Stimulated activated naive B cell treated with anti-CD40 and anti-IgM and Interleukin-4, amounts not matched to agents 10 μg/mL and 1 μg/mL and 100 μg/mL, for 72 hours (primary cell): ENCODE data around the gene BCAR3.
A peak's percentile ranks its signal among the peaks of the same experiment; 100 is the strongest.
"Not testable (repeated sequence)": the region's sequence is repeated elsewhere in the genome, so short reads cannot be mapped to it uniquely, and the experiment has no call there.

Experiments
- ATAC-seq, 2 donors: fragments of 150-1000 bp; cut with Tn5 transposase; replicated peaks; 2 replicates each; pipeline ENCODE4 v1.10.0; 2021; ENCODE audit warnings: moderate library complexity in 1 of 2
- DNase-seq: peaks from one replicate; pipeline ENCODE4 v3.0.0; 2021
- H3K27ac Mint-ChIP-seq: one replicate; pipeline ENCODE4 v1.8.0; 2022; ENCODE audit warnings: mild to moderate bottlenecking, mixed read lengths
- H3K27me3 Mint-ChIP-seq, 2 donors: one replicate each; pipeline ENCODE4 v1.8.0; 2022; ENCODE audit warnings: mixed read lengths in 2 of 2
- H3K36me3 Mint-ChIP-seq, 2 donors: one replicate each; pipeline ENCODE4 v1.8.0; 2022; ENCODE audit warnings: mixed read lengths in 2 of 2, mild to moderate bottlenecking in 1 of 2
- H3K4me1 Mint-ChIP-seq, 2 donors: one replicate each; pipeline ENCODE4 v1.8.0; 2022; ENCODE audit warnings: mixed read lengths in 2 of 2, mild to moderate bottlenecking in 1 of 2
- H3K4me3 Mint-ChIP-seq, 2 donors: one replicate each; pipeline ENCODE4 v1.8.0; 2022; ENCODE audit warnings: mild to moderate bottlenecking in 2 of 2, mixed read lengths in 2 of 2, moderate library complexity in 1 of 2
- H3K9me3 Mint-ChIP-seq, 2 donors: one replicate each; pipeline ENCODE4 v1.8.0; 2022; ENCODE audit warnings: mixed read lengths in 2 of 2, mild to moderate bottlenecking in 1 of 2

Gene BCAR3

DNA sequence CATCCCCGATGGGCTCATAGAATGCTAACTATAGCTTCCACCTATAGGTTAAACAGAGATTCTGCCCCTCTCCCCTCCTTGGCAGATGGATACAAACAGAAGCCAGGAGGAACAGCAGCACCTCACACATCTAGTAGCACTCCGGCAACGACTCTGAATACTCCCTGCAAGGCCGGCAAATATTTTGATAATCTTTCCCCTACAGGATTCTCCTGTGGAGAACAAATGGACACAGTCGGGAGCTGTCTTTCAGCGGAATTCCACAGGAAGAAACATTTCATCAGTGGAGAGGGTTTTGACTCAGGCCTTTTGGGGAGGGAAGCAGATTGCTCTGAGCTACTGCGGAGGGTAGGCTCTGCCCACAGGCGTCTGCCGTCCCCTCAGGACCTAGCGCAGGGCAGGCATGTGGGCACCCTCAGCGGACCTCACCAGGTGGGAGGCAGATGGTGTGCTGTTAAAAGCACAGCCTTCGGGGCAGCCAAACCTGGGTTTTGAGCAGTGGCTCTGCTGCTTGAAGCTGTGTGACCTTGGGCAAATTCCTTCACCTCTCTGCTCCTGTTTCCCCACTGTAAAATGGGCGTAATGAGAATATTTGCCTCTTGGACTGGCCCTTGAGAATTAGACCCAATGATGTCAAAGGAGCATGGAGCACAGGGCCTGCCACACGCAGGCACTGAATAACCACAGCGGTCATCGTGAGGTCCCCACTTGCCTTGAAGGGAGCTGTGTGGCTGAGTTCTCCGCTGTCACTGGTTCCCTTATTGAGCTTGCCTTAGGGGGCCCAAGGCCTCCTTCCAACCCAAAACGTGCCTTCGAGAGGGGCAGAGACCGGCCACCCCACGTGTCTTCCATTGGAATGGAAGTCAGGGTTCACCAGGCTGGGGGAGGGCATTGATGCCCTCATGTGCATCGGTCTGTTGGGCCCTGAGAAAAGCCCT lies 19.2 kb upstream of the BCAR3 start:
- no peaks in the 10 kb centered on the region for H3K27me3 Mint-ChIP-seq
- peaks cover 0 to 6% of the 10 kb centered on the region in 2 donors for H3K36me3 Mint-ChIP-seq
- no peak for ATAC-seq
- peaks cover 42 to 65% of the 10 kb centered on the region in 2 donors for H3K4me1 Mint-ChIP-seq
- no peak for DNase-seq
- H3K4me3 Mint-ChIP-seq = no peak overlapping the region
- H3K9me3 Mint-ChIP-seq = no peaks in the 10 kb centered on the region
- peak overlapping the region; percentile 42 for H3K27ac Mint-ChIP-seq

DNA sequence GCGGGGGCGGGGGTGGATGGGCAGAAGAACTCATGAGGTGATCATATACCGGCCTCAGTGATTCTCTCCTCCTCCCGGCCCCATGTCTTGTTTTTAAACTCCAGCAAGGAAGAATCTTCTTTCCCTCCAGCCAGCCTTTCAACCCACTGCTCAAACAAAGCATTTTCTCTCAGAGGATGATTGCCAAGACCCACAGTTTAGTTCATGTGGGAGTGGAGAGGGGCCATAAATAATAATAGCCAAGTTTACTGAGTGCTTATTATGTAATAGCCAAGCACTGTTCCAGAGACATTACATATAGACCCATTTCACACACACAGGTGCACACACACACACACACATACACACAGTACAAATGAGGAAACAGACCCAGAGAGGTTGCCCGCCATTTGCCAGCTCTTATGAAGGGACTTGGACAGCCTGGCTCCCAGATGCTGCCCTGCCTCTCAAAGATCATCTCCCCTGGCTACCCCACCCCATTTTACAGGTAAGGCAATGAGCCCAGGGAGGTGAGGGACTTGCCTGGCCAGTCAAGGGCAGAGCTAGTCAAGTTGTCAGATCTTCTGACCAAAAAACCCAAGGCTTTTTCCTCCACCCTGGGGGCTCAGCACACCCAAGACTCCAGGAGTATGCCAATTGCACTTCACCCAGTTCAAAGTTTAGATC lies 18.0 kb upstream of the BCAR3 start:
- ATAC-seq (no peak), DNase-seq (no peak)
- peaks cover 32 to 53% of the 10 kb centered on the region in 2 donors for H3K4me1 Mint-ChIP-seq
- no peak overlapping the region for H3K27ac Mint-ChIP-seq
- no peaks in the 10 kb centered on the region for H3K9me3 Mint-ChIP-seq
- H3K4me3 Mint-ChIP-seq = no peak overlapping the region
- no peaks in the 10 kb centered on the region for H3K27me3 Mint-ChIP-seq
- peaks cover 0 to 6% of the 10 kb centered on the region in 2 donors for H3K36me3 Mint-ChIP-seq

DNA sequence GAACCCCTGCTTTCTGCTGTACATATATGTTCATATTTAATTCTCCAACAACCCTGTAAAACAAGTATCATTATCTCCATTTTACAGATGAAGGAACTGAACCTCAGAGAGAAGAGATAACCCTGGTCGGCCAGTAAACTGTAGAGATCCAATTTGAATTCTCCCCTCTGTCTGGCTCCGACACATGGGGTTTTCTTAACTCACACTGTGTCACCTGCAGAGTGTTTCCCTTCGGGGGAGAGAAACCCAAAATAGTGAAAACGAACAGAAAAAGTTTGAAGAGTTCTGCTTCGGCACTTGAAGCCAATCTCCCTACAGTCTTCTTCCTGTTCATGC lies 17.4 kb upstream of the BCAR3 start:
- DNase-seq (no peak), ATAC-seq (no peak)
- Mint-ChIP-seq H3K36me3 (peaks cover 0 to 6% of the 10 kb centered on the region in 2 donors), H3K27me3 (no peaks in the 10 kb centered on the region), H3K9me3 (no peaks in the 10 kb centered on the region), H3K4me1 (peaks cover 26 to 47% of the 10 kb centered on the region in 2 donors), H3K27ac (no peak overlapping the region), H3K4me3 (no peak overlapping the region)

DNA sequence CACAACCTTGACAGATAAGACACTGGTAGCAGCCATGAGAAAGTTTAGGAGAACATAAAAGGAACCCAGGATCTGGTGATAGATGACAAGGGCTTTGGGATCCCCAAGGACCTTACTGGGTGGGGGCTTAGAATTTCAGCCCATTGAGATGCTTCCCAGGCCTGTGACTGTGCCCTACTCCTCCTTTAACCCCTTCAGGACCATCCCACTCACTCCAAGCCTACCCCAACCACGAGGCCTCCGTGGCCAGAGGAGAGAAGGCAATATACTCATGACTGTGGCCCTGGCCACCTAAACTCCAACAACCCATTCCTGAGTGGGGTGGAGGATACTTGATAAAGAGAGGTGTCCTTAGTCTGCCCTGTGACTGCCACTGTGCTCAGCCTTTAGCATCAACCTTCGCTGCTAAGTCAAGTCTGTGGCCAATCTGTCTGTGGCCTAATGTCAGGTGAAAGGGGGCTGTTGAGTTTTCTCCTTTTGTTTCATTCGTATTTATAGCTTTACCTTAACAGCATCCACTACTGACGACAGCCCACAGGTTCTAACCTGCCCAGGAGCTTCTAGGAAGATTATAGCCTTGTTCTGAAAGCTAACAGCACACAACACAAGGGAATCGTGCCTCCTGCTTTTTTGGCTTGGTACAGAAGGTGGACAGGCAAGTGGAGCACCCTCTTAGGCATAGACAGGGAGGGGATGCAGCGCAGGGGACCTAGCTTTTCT lies 16.9 kb upstream of the BCAR3 start:
- peaks cover 23 to 42% of the 10 kb centered on the region in 2 donors for H3K4me1 Mint-ChIP-seq
- H3K27me3 Mint-ChIP-seq = no peaks in the 10 kb centered on the region
- peaks cover 0 to 6% of the 10 kb centered on the region in 2 donors for H3K36me3 Mint-ChIP-seq
- no peaks in the 10 kb centered on the region for H3K9me3 Mint-ChIP-seq
- H3K4me3 Mint-ChIP-seq = no peak overlapping the region
- ATAC-seq = no peak
- no peak overlapping the region for H3K27ac Mint-ChIP-seq
- no peak for DNase-seq

DNA sequence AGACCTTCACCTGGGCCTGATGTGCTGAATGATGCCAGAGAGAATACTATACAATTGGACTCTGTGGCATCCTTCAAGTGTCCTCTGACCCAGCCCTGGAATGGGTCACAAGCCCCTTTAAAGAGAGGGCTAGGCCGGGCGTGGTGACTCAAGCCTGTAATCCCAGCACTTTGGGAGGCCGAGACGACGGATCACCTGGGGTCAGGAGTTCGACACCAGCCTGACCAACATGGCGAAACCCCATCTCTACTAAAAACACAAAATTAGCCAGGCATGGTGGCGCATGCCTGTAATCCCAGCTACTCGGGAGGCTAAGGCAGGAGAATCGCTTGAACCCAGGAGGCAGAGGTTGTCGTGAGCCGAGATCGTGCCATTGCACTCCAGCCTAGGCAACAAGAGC lies 15.9 kb upstream of the BCAR3 start:
- H3K27ac Mint-ChIP-seq, H3K9me3 Mint-ChIP-seq, DNase-seq, ATAC-seq, H3K27me3 Mint-ChIP-seq, H3K4me3 Mint-ChIP-seq, H3K36me3 Mint-ChIP-seq: not testable (repeated sequence)
- H3K4me1 Mint-ChIP-seq = peaks cover 26 to 33% of the 10 kb centered on the region in 2 donors

DNA sequence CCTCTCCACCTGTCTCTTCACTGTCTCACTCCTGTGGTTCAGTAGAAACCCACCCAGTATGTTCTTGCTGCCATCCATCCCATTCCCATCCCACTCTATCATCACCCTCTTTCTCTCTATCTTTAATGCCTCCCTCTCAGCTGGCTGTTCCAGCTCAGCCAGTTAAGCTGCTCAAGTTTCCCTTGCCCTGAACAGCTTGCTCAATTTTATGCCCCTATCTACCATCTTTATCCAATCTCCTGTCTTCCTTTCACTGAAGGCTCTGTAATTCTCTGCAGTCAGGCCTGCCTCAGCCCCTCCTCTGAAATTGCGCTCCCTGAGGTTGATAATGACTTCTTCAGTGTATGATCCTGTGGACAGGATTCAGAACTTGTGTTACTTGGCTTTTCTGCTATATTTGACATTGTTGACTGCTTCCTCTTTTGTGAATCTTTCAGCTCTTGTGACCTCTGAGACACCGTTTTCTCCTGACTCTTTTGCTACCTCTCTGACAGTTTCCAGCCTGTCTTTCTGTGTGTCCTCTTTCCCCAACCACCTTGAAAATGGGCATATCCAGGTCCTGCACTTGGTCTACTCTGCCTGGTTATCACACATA lies 13.9 kb upstream of the BCAR3 start:
- no peak overlapping the region for H3K4me3 Mint-ChIP-seq
- H3K27ac Mint-ChIP-seq = no peak overlapping the region
- no peak for DNase-seq
- no peaks in the 10 kb centered on the region for H3K27me3 Mint-ChIP-seq
- H3K9me3 Mint-ChIP-seq = no peaks in the 10 kb centered on the region
- peaks cover 13 to 23% of the 10 kb centered on the region in 2 donors for H3K4me1 Mint-ChIP-seq
- peak; percentile 33 to 43 for ATAC-seq
- H3K36me3 Mint-ChIP-seq = no peaks in the 10 kb centered on the region

DNA sequence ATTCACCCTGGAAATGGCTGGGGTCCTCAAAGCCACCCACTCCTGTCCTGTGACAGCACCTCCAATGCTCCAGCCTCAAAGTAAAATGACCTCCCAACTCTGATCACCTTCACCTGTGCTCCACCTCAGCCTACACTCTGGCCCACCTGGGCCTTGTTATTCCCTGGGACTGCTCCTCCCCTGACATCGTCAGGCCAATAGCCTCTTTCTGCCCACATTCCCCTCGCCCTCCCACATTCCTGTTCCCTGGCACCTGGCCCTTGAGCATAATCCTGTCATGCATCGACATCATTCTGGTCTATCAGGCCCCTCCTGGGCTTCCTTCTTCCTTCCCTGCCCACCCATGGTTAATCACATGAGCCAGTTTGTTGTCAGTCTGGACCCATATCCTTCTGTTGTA lies 13.2 kb upstream of the BCAR3 start:
- Mint-ChIP-seq H3K27me3 (no peaks in the 10 kb centered on the region), H3K36me3 (no peaks in the 10 kb centered on the region), H3K4me1 (peaks cover 7 to 22% of the 10 kb centered on the region in 2 donors), H3K4me3 (no peak overlapping the region), H3K9me3 (no peaks in the 10 kb centered on the region), H3K27ac (no peak overlapping the region)
- ATAC-seq = no peak
- no peak for DNase-seq

DNA sequence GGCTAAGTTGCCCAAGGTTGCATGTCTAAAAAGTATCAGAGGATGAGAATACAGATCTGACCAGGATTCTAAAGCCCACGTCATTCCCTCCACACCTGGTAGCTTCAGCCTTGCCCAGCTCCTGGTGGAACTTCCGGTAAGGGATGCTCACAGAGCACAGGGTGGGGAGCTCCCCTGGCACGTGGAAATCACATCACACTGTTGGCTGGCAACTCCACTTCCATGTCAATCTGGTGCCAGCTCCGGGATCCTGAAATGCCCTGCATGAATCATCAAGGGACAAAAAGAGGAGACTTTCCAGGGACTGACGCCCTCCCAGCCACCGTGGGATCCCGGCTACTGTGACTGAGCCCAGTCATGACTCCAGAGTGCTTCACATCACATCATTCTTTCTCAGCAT lies 12.4 kb upstream of the BCAR3 start:
- Mint-ChIP-seq H3K9me3 (no peaks in the 10 kb centered on the region), H3K27me3 (no peaks in the 10 kb centered on the region), H3K27ac (no peak overlapping the region), H3K4me3 (no peak overlapping the region), H3K4me1 (peaks cover 8 to 24% of the 10 kb centered on the region in 2 donors), H3K36me3 (no peaks in the 10 kb centered on the region)
- no peak for DNase-seq
- ATAC-seq = no peak

DNA sequence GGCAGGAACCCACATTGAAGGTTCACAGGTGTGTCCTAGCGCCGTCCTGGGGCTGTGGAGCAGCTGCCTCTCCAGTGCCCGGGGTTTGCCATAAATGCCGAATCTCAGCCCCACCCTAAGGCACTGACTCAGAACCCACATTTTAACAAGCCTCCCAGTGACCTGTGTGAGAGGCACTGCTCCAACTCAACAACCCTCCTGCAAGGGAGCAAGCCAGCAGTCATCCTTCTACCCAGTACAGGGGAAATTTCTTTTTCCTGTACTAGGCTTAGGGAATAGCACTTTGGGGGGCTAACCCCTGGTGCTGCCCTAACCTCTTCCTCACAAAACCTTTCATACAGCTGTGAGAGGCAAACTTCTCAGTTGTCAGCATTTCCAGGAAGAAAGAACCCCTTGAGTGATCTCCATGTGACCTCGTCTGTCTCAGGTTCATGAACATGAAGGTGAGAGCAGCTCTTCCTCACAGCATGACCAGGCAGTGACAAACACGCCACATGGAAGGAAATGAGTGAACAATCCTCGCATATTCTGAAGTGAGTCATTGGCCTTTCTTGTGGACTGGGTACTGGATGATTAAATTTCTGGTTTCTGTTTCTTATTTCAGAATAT lies 11.4 kb upstream of the BCAR3 start:
- Mint-ChIP-seq H3K9me3 (no peaks in the 10 kb centered on the region), H3K27ac (peak overlapping the region; percentile 97), H3K4me1 (peaks cover 11 to 26% of the 10 kb centered on the region in 2 donors), H3K36me3 (no peaks in the 10 kb centered on the region), H3K4me3 (peak overlapping the region; percentile 59), H3K27me3 (no peaks in the 10 kb centered on the region)
- DNase-seq = peak; percentile 76
- peak; percentile 91 for ATAC-seq

DNA sequence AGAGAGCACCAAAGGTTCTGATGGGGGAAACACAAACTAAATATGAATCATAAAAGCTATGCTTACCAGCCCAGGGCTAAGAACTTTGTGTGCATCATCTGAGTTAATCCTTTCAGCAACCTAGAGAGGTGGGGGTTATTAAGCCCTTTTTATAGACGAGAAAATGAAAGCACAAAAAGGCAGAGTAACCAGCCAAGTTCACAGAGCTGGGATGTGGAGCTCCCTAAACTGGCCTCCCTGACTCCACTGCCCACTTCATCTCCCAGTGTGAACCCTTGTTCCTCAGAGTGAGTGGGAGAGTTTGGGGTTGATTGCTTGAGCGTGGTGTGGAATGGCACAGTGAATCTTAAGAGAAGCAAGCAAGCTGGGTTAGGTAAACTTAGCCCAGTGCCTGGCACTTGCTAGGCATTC lies 10.8 kb upstream of the BCAR3 start:
- ATAC-seq = peak; percentile 4 to 6
- H3K4me1 Mint-ChIP-seq = peaks cover 11 to 26% of the 10 kb centered on the region in 2 donors
- H3K27me3 Mint-ChIP-seq = no peaks in the 10 kb centered on the region
- no peaks in the 10 kb centered on the region for H3K9me3 Mint-ChIP-seq
- H3K4me3 Mint-ChIP-seq = peak overlapping the region; percentile 7 to 59
- no peak for DNase-seq
- no peaks in the 10 kb centered on the region for H3K36me3 Mint-ChIP-seq
- H3K27ac Mint-ChIP-seq = peak overlapping the region; percentile 97

DNA sequence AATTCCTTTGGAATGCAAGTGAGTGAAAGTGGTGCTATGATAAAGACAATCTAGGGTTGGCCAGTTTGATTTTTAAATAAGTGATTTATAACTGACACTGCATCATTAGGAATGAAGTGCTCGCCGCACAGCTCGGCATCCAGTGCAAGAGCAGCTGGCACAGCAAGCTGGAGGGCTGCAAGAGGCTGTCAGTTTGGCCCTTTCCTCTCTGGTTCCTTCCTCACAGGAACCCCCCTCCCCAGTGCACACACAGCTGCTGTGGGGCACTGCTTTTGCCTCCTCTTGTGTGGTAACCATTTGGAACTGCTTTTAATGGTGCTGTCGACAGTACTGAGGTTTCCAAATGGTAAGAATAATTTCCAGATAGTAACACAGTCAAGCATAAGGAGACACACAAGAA lies 10.4 kb upstream of the BCAR3 start:
- no peak for ATAC-seq
- H3K4me3 Mint-ChIP-seq = peak overlapping the region; percentile 7 to 31
- peak overlapping the region; percentile 97 for H3K27ac Mint-ChIP-seq
- no peaks in the 10 kb centered on the region for H3K27me3 Mint-ChIP-seq
- no peaks in the 10 kb centered on the region for H3K36me3 Mint-ChIP-seq
- H3K9me3 Mint-ChIP-seq = no peaks in the 10 kb centered on the region
- DNase-seq = no peak
- peaks cover 11 to 26% of the 10 kb centered on the region in 2 donors for H3K4me1 Mint-ChIP-seq

DNA sequence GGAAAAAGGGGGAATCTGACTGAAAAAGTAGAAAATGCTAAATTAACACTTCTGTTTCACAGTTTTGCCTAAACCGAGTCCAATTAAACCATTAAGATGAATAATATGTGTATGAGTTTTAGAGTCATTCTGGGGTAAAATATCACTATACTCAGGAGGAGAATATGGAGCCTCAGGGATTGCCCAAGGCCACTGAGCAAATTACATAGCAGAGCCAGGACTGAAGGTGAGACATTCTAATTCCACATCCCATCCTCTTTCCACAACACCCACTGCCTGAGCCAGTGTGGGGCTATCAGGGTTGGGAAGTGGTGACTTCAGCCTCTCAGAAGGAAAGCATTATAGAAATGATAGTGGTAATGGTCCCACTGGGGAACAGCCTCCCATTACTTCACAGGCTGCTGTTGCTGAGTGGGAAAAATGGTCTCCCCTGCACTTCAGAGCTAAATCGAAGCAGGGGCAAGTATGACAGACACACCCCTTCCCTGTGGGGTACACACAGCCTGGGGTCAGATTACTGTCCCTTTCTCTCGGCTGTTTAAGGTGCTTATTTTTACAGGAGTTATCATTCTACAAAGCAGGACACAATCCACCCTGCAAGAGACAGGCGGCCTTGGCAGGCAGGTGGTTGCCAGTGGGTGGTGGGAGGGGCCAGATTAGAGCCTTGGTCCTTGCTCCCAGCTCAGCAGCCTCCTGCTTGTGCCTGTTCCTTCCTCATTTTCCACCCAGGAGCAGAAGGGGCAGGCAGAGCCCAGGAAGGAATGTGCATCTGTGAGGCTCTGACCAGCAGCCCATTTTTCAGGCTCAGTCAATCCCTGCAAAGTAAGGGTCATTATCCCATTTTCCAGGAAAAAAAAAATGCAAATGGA lies 9.5 kb upstream of the BCAR3 start:
- DNase-seq (no peak), ATAC-seq (no peak)
- H3K4me3 Mint-ChIP-seq = no peak overlapping the region
- no peaks in the 10 kb centered on the region for H3K27me3 Mint-ChIP-seq
- H3K36me3 Mint-ChIP-seq = no peaks in the 10 kb centered on the region
- no peaks in the 10 kb centered on the region for H3K9me3 Mint-ChIP-seq
- H3K27ac Mint-ChIP-seq = no peak overlapping the region
- peaks cover 20 to 26% of the 10 kb centered on the region in 2 donors for H3K4me1 Mint-ChIP-seq

DNA sequence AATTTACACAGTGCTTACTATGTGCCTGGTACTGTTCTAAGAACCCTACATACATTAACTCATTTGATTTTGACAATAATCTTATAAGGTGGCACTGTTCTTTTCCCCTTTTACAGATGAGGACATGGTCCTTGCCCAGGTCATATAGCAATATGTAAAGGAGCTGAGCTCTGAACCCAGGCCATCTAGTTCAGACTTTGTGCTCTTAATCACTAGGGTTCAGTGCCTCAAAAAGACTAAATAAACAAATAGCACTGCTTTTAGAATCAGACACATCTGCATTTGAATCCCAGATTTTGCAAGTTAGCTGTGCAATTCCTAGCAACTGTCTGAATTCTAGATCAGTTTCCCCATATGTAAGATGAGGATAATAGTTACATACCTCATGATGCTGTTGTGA lies 8.7 kb upstream of the BCAR3 start:
- ATAC-seq = no peak
- no peak for DNase-seq
- Mint-ChIP-seq H3K36me3 (no peaks in the 10 kb centered on the region), H3K27me3 (no peaks in the 10 kb centered on the region), H3K4me3 (no peak overlapping the region), H3K9me3 (no peaks in the 10 kb centered on the region), H3K4me1 (peaks cover 28 to 29% of the 10 kb centered on the region in 2 donors), H3K27ac (no peak overlapping the region)
